MCF 10A (cell line): ENCODE results near the gene MS4A12. TPM values are rescaled to one million over a fixed set of nuclear protein-coding genes. Genes with fewer than 3 reads are reported as not detected.

Experiments used
- BruUV-seq: library from RNA; stranded (reverse); fragments of 400-500 nt; replicated peaks from 2 replicates; lab custom pipeline; 2021; lab: Mats Ljungman, UMichigan
- CTCF ChIA-PET: fragments of 300-600 bp; sonication (Branson Sonifier 250); formaldehyde crosslinking; extraction: SDS; loops from one replicate; lab custom pipeline; 2021; ENCODE audit warnings: antibody characterized with exemption, inconsistent platforms; lab: Yijun Ruan, JAX
- POLR2A ChIA-PET: fragments of 300-600, 350-650 bp; sonication (Branson Sonifier 250); formaldehyde crosslinking; extraction: SDS; loops from one replicate; lab custom pipeline; 2020; ENCODE audit warnings: antibody characterized with exemption, inconsistent platforms; lab: Yijun Ruan, JAX
- DNase-seq: peaks from one replicate; pipeline ENCODE4 v3.0.0-alpha.2; 2018; ENCODE audit not compliant: unreplicated experiment
- H3K27ac Mint-ChIP-seq: one replicate; pipeline ENCODE4 v1.8.0; 2022; ENCODE audit warnings: mild to moderate bottlenecking, low read depth, mixed read lengths; ENCODE audit not compliant: unreplicated experiment
- H3K27me3 Mint-ChIP-seq: one replicate; pipeline ENCODE4 v1.8.0; 2022; ENCODE audit warnings: mixed read lengths; ENCODE audit not compliant: insufficient read depth, unreplicated experiment
- H3K36me3 Mint-ChIP-seq: one replicate; pipeline ENCODE4 v1.8.0; 2022; ENCODE audit warnings: mild to moderate bottlenecking, moderate library complexity, mixed read lengths; ENCODE audit not compliant: insufficient read depth, unreplicated experiment
- H3K4me1 Mint-ChIP-seq: one replicate; pipeline ENCODE4 v1.8.0; 2022; ENCODE audit warnings: mixed read lengths; ENCODE audit not compliant: insufficient read depth, unreplicated experiment
- H3K4me3 Mint-ChIP-seq: one replicate; pipeline ENCODE4 v1.8.0; 2022; ENCODE audit warnings: mild to moderate bottlenecking, moderate library complexity, mixed read lengths; ENCODE audit not compliant: unreplicated experiment
- H3K9me3 Mint-ChIP-seq: one replicate; pipeline ENCODE4 v1.8.0; 2022; ENCODE audit warnings: mixed read lengths; ENCODE audit not compliant: unreplicated experiment
- intact Hi-C: fragments of 100-400 bp; cut with micrococcal nuclease; formaldehyde crosslinking; loops from 2 replicates; pipeline ENCODE4 v1.14.1; 2022
- total RNA-seq: library from RNA; stranded (reverse); gene quantifications from 2 replicates; pipeline ENCODE4 v1.2.3, GENCODE V29; 2022
- TF ChIP-seq, protein P1 (sequence below): fragments of 200-600 bp; IDR thresholded peaks from one replicate; pipeline ENCODE4 v1.8.0; 2022; ENCODE audit warnings: antibody characterized with exemption, mild to moderate bottlenecking; ENCODE audit not compliant: unreplicated experiment

The MS4A12 gene
- total RNA-seq, 1 experiment from 2014 or later = not detected

DNA sequence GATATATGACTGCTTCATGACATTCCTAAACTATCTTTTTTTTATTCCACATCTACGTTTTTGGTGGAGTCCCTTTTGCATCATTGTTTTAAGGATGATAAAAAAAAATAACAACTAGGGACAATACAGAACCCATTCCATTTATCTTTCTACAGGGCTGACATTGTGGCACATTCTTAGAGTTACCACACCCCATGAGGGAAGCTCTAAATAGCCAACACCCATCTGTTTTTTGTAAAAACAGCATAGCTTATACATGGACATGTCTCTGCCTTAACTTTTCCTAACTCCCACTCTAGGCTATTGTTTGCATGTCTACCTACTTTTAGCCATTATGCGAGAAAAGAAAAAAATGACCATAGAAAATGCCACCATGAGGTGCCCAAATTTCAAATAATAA is 23.7 kb upstream of the MS4A12 start:
- Mint-ChIP-seq H3K27ac (no peak overlapping the region), H3K4me3 (no peak overlapping the region), H3K27me3 (peaks cover 22% of the 10 kb centered on the region), H3K9me3 (no peaks in the 10 kb centered on the region), H3K4me1 (no peaks in the 10 kb centered on the region), H3K36me3 (no peaks in the 10 kb centered on the region)
- no peak for DNase-seq
- CTCF ChIA-PET = interaction anchor here (0.6 to 0.9 kb wide), 3 partner anchors 44 to 140 kb away, joined by 3 to 4 read pairs (median 3); no protein-coding TSS in a partner anchor
- POLR2A ChIA-PET = no interaction called here
- TF ChIP-seq, protein P1, sequence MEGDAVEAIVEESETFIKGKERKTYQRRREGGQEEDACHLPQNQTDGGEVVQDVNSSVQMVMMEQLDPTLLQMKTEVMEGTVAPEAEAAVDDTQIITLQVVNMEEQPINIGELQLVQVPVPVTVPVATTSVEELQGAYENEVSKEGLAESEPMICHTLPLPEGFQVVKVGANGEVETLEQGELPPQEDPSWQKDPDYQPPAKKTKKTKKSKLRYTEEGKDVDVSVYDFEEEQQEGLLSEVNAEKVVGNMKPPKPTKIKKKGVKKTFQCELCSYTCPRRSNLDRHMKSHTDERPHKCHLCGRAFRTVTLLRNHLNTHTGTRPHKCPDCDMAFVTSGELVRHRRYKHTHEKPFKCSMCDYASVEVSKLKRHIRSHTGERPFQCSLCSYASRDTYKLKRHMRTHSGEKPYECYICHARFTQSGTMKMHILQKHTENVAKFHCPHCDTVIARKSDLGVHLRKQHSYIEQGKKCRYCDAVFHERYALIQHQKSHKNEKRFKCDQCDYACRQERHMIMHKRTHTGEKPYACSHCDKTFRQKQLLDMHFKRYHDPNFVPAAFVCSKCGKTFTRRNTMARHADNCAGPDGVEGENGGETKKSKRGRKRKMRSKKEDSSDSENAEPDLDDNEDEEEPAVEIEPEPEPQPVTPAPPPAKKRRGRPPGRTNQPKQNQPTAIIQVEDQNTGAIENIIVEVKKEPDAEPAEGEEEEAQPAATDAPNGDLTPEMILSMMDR = no peak
- no TSS peak for BruUV-seq
- intact Hi-C loops = no loop called here

GRCh38 chr11:60469723-60470122 is 22.9 kb upstream of the MS4A12 start:
- TF ChIP-seq, protein P1 = no peak
- intact Hi-C loops = no loop called here
- CTCF ChIA-PET = no interaction called here
- no peaks in the 10 kb centered on the region for H3K4me1 Mint-ChIP-seq
- no peak overlapping the region for H3K27ac Mint-ChIP-seq
- H3K36me3 Mint-ChIP-seq = no peaks in the 10 kb centered on the region
- POLR2A ChIA-PET = no interaction called here
- H3K4me3 Mint-ChIP-seq = no peak overlapping the region
- H3K9me3 Mint-ChIP-seq = no peaks in the 10 kb centered on the region
- BruUV-seq = no TSS peak
- peak; percentile 4 for DNase-seq
- peaks cover 22% of the 10 kb centered on the region for H3K27me3 Mint-ChIP-seq

DNA sequence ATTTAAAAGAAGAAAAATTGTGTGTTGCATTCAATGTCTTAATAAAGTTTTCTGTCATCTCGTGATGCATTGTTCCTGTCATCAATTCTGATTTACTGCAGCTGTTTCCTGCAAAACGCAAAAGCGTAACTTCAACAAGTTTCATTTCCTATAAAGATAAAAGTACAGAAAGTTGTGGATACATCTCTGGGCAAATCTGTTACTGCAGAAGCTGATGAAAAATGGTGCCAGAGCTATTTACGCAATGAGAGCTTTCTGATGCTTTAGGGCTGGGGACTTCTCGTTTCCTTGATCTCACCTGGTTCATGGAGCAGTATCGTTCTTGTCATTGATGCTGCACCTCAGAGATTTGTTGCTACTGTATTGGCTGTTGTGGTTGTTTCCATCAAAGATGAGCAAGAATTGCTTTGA is 15.5 kb upstream of the MS4A12 start:
- H3K27me3 Mint-ChIP-seq = peaks cover 28% of the 10 kb centered on the region
- H3K4me3 Mint-ChIP-seq = no peak overlapping the region
- no peak for DNase-seq
- no TSS peak for BruUV-seq
- H3K36me3 Mint-ChIP-seq = no peaks in the 10 kb centered on the region
- no peak overlapping the region for H3K27ac Mint-ChIP-seq
- TF ChIP-seq, protein P1 = no peak
- ChIA-PET POLR2A (no interaction called here), CTCF (interaction anchor here (0.6 kb wide), 1 partner anchor 79 kb away, joined by 4 read pairs; no protein-coding TSS in a partner anchor)
- intact Hi-C loops = no loop called here
- H3K4me1 Mint-ChIP-seq = no peaks in the 10 kb centered on the region
- no peaks in the 10 kb centered on the region for H3K9me3 Mint-ChIP-seq

GRCh38 chr11:60482361-60482760 is 10.2 kb upstream of the MS4A12 start:
- ChIA-PET POLR2A (no interaction called here), CTCF (no interaction called here)
- peaks cover 16% of the 10 kb centered on the region for H3K27me3 Mint-ChIP-seq
- H3K27ac Mint-ChIP-seq = no peak overlapping the region
- H3K4me3 Mint-ChIP-seq = no peak overlapping the region
- no peaks in the 10 kb centered on the region for H3K9me3 Mint-ChIP-seq
- no TSS peak for BruUV-seq
- DNase-seq = no peak
- TF ChIP-seq, protein P1 = no peak
- no peaks in the 10 kb centered on the region for H3K36me3 Mint-ChIP-seq
- intact Hi-C loops = no loop called here
- no peaks in the 10 kb centered on the region for H3K4me1 Mint-ChIP-seq
